ENCODE data around the gene SART3.

GRCh38 chr12:108606492-108606891 lies 45.5 kb upstream of the SART3 start:
- TF ChIP-seq CTCF (IDR thresholded peaks at IDR 0.05) (no peak), POLR2A (IDR thresholded peaks at IDR 0.05; ENCODE audit: low read depth) (no peak), POLR2AphosphoS5 (IDR thresholded peaks at IDR 0.05) (no peak)
